HG03097 (cell line): Measurements from ENCODE around the gene KMT2C.

Source experiments
- ATAC-seq: cut with Tn5 transposase; IDR thresholded peaks from one replicate; pipeline ENCODE4 v1.9.1; 2021; ENCODE audit not compliant: unreplicated experiment, low FRiP score

KMT2C gene

DNA sequence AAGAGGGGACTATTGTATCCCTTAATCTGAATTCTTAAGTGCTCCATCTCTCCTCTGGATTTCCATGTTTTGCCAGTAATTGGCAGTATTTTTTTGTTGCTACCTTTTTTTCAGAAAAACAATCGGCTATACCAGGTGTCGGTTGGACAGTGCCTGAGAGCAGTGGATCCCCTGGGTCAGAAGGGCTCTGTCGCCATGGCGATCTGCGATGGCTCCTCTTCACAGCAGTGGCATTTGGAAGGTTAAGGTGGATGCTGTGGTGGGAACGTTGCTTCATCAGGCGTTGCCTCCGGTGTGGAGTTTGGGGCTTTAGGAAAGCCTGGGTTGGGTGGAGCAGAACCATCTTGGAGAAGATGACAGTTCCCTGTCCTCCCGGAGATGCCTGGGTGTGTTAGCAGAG is 314.4 kb downstream of the KMT2C start:
- ATAC-seq: no peak

- no peak for ATAC-seq
Measured at GRCh38 chr7:152120776-152121175, 315.0 kb downstream of the KMT2C start.

GRCh38 chr7:152120210-152120609 is 315.6 kb downstream of the KMT2C start:
- no peak for ATAC-seq

DNA sequence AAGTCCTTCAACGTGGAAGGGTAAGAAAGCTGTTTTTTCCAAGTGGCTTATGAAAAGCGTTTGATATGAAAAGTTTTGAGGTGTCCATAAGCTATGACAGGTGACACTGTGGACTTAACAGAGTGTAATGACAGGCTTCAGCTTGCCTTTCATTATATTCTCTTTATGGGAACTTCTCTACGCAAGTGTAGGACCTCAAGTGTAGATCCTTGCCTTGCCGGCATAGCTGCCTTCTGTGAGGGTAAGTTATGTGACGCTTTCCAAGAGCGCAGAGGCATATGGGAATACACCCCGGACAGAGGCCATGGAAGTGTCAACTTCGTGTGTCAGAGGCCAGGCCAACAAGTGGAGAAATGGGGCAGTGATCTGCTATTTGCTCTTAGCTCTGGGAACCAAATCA is 318.4 kb downstream of the KMT2C start:
- ATAC-seq: no peak

DNA sequence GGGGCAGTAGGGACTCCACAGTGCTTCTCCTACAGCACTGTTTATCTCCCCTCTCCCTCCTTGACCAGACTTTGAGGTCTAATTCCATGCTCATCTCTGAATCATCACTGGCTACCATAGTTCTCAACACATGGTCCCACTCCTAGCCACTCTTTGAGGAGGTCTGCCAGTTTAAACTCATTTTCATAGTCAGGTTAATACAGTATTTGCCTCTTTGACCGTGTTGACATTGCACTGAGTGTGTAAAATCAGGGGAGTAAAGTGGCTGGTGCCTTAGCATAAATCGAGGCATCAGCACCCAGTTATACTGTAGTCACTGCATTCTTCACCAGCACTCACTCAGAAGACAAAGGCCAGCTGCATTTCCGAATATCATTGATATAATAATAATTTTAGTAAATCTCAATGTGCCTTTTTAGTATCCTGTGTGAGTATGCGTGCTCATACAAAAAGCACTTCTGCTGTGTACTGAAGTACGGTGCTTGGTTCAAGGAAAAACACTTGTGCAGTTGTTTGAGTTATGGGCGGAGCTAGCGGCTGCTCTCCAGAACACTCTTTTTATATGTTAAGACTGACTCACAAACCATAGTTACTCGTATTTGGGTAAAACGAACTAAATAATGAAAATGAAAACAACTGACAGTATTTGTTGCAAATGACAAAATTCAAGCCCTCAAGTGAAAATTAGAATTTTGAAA is 320.6 kb downstream of the KMT2C start:
- no peak for ATAC-seq

- ATAC-seq: no peak
Measured at GRCh38 chr7:152112829-152113228, 323.0 kb downstream of the KMT2C start.

- ATAC-seq: no peak
Measured at GRCh38 chr7:152108359-152108758, 327.4 kb downstream of the KMT2C start.

- ATAC-seq: no peak
Measured at GRCh38 chr7:152107945-152108344, 327.9 kb downstream of the KMT2C start.

DNA sequence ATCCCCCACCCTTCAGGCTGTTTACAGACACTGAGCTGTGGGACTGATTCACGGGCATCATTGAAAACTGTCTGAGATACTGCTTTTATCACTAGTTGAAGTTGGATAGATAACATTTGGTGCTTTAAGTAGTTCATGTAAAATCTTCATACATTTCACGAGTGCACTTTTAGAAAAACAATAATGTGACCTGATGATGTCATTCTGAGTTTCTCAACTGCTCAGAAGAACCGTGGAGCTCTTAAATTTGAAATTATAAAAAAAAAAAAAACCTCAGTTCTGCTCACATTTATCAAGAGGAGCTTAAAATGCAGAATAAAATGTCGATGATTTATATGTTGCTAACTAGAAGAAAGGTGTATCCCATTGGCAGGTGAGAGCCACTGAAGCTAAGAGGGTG is 328.8 kb downstream of the KMT2C start:
- ATAC-seq: no peak

GRCh38 chr7:152105205-152105604 is 330.6 kb downstream of the KMT2C start:
- no peak for ATAC-seq

DNA sequence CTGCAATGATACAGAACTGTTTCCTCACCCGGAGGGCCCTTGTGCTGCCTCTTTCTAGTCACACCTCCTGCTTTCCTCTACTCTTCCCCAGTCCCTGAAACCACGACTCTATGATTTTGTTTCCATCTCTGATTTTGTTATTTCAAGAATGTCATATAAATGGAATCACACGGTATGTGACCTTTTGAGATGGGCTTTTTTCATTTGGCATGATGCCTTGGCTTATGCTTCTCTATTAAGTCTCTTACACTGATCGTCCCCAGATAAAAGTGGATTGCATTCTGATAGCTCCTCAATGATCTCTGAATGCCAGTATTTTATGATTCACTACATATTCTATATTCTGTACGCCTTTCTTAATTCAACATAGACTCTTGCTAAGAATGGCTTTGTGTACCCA is 332.1 kb downstream of the KMT2C start:
- ATAC-seq: no peak

- ATAC-seq: no peak
Measured at GRCh38 chr7:152103066-152103465, 332.7 kb downstream of the KMT2C start.

DNA sequence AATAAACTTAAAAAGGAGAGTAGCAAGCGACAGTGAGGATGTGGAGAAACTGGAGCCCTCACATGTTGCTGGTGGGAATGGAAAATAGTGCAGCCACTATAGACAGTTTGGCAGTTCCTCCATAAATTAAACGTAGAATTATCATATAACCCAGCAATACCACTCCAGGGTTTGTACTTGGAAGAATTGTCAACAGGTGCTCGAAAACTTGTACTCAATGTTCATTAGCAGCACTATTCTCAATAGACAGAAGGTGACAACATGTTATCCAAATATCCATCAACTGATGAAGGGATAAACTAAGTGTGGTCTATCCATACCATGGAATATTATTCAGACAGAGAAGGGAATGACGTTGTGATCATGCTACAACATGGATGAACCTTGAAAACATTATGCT is 338.5 kb downstream of the KMT2C start:
- ATAC-seq: no peak

DNA sequence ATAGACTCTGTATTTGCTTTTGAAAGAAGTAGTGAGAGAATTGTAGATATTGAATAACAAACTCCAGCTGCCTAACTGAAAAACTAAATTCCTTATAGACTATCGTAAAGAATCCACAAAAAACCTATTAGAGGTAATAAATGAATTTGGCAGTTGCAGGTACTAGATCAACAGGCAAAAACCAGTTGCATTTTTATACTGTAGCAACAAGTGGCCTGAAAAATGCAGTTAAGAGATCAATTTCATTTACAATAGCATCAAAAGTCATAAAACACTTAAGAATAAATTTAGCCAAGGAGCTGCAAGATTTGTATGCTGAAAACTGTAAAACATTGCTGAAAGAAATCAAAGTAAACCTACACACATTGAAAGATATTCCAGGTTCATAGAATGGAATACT is 340.0 kb downstream of the KMT2C start:
- ATAC-seq: no peak

DNA sequence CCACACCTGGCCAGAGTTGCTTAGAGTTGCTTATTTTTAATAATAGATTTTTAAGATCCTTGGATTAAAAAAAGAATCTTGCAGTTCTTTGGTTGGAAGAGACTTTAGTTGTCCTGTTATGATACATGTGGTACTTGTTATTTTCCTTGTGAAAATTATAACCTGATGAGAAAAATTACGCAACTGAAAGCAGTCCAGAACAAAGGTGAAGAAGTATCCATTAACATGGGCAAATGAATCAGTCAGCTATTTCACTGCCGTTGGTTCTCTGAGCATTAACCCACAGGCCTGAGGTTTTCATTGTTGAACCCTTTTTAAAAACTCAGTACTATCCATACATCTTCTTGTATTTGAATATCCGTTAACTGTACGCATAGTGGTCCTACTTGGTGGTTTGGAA is 342.1 kb downstream of the KMT2C start:
- ATAC-seq: no peak

DNA sequence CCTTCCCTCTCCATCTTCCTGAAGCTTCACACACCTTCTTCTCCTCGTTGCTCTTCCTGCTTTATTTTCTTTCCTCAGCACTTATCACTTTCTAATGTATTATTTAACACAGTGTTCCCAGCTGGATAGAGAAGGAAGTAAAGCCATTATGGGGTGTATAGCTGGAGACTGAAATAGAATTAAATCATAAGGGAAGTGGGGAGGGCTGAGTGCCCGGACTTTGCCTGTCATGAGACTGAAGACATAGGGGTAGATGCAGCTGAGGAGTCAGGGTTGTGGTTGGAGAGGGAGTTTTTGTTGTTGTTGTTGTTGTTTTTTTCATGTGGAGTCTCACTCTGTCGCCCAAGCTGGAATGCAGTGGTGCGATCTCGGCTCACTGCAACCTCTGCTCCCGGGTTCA is 345.1 kb downstream of the KMT2C start:
- ATAC-seq: no peak

GRCh38 chr7:152089183-152089582 is 346.6 kb downstream of the KMT2C start:
- no peak for ATAC-seq

DNA sequence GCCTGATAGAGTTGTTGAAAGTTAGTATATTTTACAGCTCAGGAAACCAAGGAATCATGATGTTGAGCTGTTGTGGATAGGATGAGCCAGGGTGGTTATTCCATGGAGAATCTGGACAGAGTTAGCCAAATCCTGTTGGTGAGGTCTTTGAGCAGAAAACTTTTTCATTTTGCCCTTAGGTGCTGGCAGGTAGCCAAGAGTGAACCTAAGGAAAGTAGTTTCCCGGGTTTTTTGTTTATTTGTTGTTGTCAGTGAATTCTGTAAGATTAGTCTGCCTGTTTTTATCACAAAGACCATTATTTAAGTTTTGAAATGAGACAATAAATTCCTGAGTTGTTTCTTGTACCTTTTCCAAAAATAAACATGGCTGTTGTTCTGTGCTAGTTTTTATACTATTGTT is 349.3 kb downstream of the KMT2C start:
- ATAC-seq: no peak

DNA sequence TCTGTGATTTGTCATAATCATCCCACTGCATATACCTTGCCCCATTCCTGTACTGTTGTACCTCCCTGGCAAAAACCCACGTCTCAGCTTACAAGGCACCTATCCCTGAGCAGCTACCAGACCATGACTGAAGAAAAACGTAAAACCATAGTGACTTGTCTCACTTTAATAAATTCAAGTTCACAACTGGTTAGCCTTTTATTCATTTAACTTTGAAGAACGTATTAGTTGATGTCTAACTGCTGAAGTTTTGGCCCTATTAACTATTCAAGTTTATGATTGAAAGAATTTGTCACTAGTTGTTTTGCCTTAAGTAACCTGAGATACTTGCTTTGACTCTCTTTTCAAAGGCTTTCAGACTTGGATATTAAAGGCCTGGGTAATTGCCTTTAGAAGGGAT is 350.7 kb downstream of the KMT2C start:
- ATAC-seq: no peak
